ENCODE measurements around the gene PLXNB2. TPM values are rescaled to one million over a fixed set of nuclear protein-coding genes. Genes with fewer than 3 reads are reported as not detected.

Gene PLXNB2
- total and polyA plus RNA-seq, 2 donors from 2014 or later, result 128 to 383 TPM

- FAIRE-seq, result no peak
- peak; percentile 80 to 95 (median 91) for DNase-seq
Measured at GRCh38 chr22:50326956-50327710, 19.7 kb upstream of the PLXNB2 start, which contains the start of gene DENND6B. DENND6B (minus strand) TSS chr22:50327012; CDS start chr22:50326988, 24 bp downstream.

GRCh38 chr22:50326225-50326955, 18.9 kb upstream of the PLXNB2 start:
- TF ChIP-seq CTCF (IDR thresholded peaks at IDR 0.05; ENCODE audit: borderline replicate concordance, extremely low read depth, insufficient read depth), result no peak
- DNase-seq (peak in 2 of 5 donors; percentile 59 to 68), FAIRE-seq (no peak)
- no peak overlapping the region for H3K27ac ChIP-seq (ENCODE audit: low read depth in 2 of 2, low read length in 2 of 2)
- no peaks in the 10 kb centered on the region for H3K9me3 ChIP-seq (ENCODE audit: control insufficient read depth in 2 of 3, insufficient read depth in 1 of 3, low read length in 3 of 3)
- peaks cover 0 to 8% (median 7%) of the 10 kb centered on the region in 3 donors for H3K4me1 ChIP-seq (ENCODE audit: control insufficient read depth in 2 of 3, insufficient read depth in 2 of 3, low read depth in 1 of 3, low read length in 3 of 3)
- peak overlapping the region in 2 of 3 donors; percentile 44 to 46 for H3K9ac ChIP-seq (ENCODE audit: low read length in 3 of 3)
- H3K4me3 ChIP-seq (ENCODE audit: low read length in 3 of 3), result peak overlapping the region; percentile 9 to 68 (median 65)
- no peaks in the 10 kb centered on the region for H3K27me3 ChIP-seq (ENCODE audit: control insufficient read depth, insufficient read depth, low read length)
- no peaks in the 10 kb centered on the region for H3K36me3 ChIP-seq (ENCODE audit: control insufficient read depth in 2 of 3, insufficient read depth in 3 of 3, low read length in 3 of 3)
- intact Hi-C loops (cut with DNase I), result no loop called here

More at GRCh38 chr22:50326956-50327710, 19.7 kb upstream of the PLXNB2 start, which contains the start of gene DENND6B:
- intact Hi-C loops (cut with DNase I), result no loop called here
- H3K4me3 ChIP-seq (ENCODE audit: low read length in 3 of 3), result peak within 1 kb of the TSS; percentile 56 to 75 (median 65)
- H3K27me3 ChIP-seq (ENCODE audit: control insufficient read depth, insufficient read depth, low read length), result no peaks in the 10 kb centered on the region
- H3K27ac ChIP-seq (ENCODE audit: low read depth in 2 of 2, low read length in 2 of 2), result peak within 1 kb of the TSS; percentile 80 to 88
- H3K36me3 ChIP-seq (ENCODE audit: control insufficient read depth in 2 of 3, insufficient read depth in 3 of 3, low read length in 3 of 3), result no peaks in the 10 kb centered on the region
- TF ChIP-seq CTCF (IDR thresholded peaks at IDR 0.05; ENCODE audit: borderline replicate concordance, extremely low read depth, insufficient read depth), result peak; percentile 63
- no peaks in the 10 kb centered on the region for H3K9me3 ChIP-seq (ENCODE audit: control insufficient read depth in 2 of 3, insufficient read depth in 1 of 3, low read length in 3 of 3)
- H3K9ac ChIP-seq (ENCODE audit: low read length in 3 of 3), result peak within 1 kb of the TSS; percentile 44 to 91 (median 69)
- H3K4me1 ChIP-seq (ENCODE audit: control insufficient read depth in 2 of 3, insufficient read depth in 2 of 3, low read depth in 1 of 3, low read length in 3 of 3), result peaks cover 0 to 8% (median 7%) of the 10 kb centered on the region in 3 donors

GRCh38 chr22:50325444-50326224, 18.2 kb upstream of the PLXNB2 start:
- no peak for FAIRE-seq
- no peak for DNase-seq
- H3K27ac ChIP-seq (ENCODE audit: low read depth in 2 of 2, low read length in 2 of 2), result no peak overlapping the region
- intact Hi-C loops (cut with DNase I), result no loop called here
- no peak for TF ChIP-seq CTCF (IDR thresholded peaks at IDR 0.05; ENCODE audit: borderline replicate concordance, extremely low read depth, insufficient read depth)
- no peaks in the 10 kb centered on the region for H3K27me3 ChIP-seq (ENCODE audit: control insufficient read depth, insufficient read depth, low read length)
- no peaks in the 10 kb centered on the region for H3K9me3 ChIP-seq (ENCODE audit: control insufficient read depth in 2 of 3, insufficient read depth in 1 of 3, low read length in 3 of 3)
- H3K9ac ChIP-seq (ENCODE audit: low read length in 3 of 3), result peak overlapping the region in 1 of 3 donors; percentile 46
- no peaks in the 10 kb centered on the region for H3K36me3 ChIP-seq (ENCODE audit: control insufficient read depth in 2 of 3, insufficient read depth in 3 of 3, low read length in 3 of 3)
- peaks cover 0 to 8% (median 7%) of the 10 kb centered on the region in 3 donors for H3K4me1 ChIP-seq (ENCODE audit: control insufficient read depth in 2 of 3, insufficient read depth in 2 of 3, low read depth in 1 of 3, low read length in 3 of 3)
- H3K4me3 ChIP-seq (ENCODE audit: low read length in 3 of 3), result peak overlapping the region in 1 of 3 donors; percentile 68

All from kidney (tissue), 14 donors.